AG09309 (cell line): ENCODE measurements around the gene RNF212.

ENCODE experiments used
- DNase-seq: peaks from one replicate; pipeline ENCODE4 v3.0.0-alpha.2; 2010; ENCODE audit warnings: low read depth
- H3K4me3 ChIP-seq: 2 replicates; pipeline ENCODE4 v1.5.1; 2011; ENCODE audit warnings: mild to moderate bottlenecking, low read depth, low read length, moderate library complexity; ENCODE audit not compliant: control insufficient read depth
- TF ChIP-seq, protein P1 (sequence below): IDR thresholded peaks from 2 replicates; pipeline ENCODE4 v1.5.1; 2011; ENCODE audit warnings: mild to moderate bottlenecking, low read depth, low read length, inconsistent platforms; ENCODE audit not compliant: insufficient read depth, control insufficient read depth; ENCODE audit errors: missing control alignments

Gene RNF212

DNA sequence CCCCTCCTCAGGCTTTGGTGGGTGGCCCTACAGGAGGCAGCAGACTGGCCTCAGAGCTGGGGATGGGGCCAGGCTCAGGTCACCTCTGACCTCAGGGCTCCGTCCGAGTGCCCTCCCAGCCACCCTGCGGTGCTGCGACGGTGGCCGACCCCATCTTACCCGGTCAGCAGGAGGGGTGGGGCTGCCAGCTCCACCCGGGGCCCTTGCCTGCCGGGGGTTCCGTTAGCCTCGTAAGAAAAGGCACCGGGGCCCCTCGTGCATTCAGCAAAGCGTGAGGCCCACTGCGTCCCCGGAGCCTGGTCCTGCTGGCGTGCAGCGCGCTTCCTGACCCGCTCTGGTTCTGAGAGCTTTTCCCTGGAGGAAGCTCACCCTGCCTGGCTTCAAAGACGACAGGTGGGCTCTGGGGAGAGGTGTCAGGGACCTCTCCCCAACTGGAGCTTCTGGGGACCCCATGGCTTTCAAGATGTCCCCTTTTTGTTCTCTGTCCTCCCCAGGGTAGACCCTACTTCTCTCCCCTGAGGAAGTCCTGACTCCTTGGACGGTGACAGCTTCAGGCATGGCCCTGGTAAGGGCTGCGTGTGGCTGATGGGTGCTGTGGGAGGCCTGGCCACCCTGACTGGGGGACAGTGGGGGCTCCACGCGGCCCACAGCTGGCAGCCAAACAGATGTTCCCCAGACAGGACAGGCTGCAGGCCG lies 86.0 kb downstream of the RNF212 start:
- TF ChIP-seq, protein P1, sequence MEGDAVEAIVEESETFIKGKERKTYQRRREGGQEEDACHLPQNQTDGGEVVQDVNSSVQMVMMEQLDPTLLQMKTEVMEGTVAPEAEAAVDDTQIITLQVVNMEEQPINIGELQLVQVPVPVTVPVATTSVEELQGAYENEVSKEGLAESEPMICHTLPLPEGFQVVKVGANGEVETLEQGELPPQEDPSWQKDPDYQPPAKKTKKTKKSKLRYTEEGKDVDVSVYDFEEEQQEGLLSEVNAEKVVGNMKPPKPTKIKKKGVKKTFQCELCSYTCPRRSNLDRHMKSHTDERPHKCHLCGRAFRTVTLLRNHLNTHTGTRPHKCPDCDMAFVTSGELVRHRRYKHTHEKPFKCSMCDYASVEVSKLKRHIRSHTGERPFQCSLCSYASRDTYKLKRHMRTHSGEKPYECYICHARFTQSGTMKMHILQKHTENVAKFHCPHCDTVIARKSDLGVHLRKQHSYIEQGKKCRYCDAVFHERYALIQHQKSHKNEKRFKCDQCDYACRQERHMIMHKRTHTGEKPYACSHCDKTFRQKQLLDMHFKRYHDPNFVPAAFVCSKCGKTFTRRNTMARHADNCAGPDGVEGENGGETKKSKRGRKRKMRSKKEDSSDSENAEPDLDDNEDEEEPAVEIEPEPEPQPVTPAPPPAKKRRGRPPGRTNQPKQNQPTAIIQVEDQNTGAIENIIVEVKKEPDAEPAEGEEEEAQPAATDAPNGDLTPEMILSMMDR, result no peak
- DNase-seq, result no peak
- H3K4me3 ChIP-seq, result no peak overlapping the region

DNA sequence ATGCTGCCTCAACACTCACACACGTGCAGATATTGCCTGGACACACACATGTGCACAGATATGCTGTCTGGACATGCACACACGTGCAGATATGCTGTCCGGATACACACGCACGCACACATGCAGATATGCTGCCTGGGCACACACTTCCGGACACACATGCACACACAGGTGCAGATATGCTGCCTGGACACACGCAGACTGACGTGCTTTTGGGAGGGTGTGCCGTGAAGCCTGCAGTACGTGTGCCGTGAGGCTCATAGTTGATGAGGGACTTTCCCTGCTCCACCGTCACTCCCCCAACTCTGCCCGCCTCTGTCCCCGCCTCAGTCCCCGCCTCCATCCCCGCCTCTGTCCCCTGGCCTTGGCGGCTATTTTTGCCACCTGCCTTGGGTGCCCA lies 87.2 kb downstream of the RNF212 start:
- H3K4me3 ChIP-seq, result no peak overlapping the region
- TF ChIP-seq, protein P1, result no peak
- no peak for DNase-seq

DNA sequence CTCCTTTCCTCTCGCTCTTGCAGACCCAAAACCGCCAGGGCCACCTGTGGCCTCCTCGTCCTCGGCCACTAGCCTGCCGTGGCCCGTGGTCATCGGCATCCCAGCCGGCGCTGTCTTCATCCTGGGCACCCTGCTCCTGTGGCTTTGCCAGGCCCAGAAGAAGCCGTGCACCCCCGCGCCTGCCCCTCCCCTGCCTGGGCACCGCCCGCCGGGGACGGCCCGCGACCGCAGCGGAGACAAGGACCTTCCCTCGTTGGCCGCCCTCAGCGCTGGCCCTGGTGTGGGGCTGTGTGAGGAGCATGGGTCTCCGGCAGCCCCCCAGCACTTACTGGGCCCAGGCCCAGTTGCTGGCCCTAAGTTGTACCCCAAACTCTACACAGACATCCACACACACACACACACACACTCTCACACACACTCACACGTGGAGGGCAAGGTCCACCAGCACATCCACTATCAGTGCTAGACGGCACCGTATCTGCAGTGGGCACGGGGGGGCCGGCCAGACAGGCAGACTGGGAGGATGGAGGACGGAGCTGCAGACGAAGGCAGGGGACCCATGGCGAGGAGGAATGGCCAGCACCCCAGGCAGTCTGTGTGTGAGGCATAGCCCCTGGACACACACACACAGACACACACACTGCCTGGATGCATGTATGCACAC lies 88.3 kb downstream of the RNF212 start:
- TF ChIP-seq, protein P1, result no peak
- no peak for DNase-seq
- no peak overlapping the region for H3K4me3 ChIP-seq

DNA sequence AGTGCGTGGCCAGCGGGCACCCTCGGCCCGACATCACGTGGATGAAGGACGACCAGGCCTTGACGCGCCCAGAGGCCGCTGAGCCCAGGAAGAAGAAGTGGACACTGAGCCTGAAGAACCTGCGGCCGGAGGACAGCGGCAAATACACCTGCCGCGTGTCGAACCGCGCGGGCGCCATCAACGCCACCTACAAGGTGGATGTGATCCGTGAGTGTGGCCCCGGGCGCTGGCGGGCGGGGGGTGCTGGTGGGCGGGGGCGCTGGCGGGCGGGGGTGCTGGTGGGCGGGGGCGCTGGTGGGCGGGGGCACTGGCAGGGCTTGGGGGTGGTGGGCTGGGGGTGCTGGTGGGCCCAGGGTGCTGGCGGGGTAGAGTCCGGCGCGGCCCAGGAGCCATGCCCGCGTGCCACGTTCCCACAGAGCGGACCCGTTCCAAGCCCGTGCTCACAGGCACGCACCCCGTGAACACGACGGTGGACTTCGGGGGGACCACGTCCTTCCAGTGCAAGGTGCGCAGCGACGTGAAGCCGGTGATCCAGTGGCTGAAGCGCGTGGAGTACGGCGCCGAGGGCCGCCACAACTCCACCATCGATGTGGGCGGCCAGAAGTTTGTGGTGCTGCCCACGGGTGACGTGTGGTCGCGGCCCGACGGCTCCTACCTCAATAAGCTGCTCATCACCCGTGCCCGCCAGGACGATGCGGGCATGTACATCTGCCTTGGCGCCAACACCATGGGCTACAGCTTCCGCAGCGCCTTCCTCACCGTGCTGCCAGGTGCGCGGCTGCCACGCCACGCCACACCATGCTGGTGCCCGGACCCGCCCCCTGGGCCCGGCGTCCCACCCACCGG lies 89.2 kb downstream of the RNF212 start:
- H3K4me3 ChIP-seq, result no peak overlapping the region
- TF ChIP-seq, protein P1, result no peak
- DNase-seq, result no peak

DNA sequence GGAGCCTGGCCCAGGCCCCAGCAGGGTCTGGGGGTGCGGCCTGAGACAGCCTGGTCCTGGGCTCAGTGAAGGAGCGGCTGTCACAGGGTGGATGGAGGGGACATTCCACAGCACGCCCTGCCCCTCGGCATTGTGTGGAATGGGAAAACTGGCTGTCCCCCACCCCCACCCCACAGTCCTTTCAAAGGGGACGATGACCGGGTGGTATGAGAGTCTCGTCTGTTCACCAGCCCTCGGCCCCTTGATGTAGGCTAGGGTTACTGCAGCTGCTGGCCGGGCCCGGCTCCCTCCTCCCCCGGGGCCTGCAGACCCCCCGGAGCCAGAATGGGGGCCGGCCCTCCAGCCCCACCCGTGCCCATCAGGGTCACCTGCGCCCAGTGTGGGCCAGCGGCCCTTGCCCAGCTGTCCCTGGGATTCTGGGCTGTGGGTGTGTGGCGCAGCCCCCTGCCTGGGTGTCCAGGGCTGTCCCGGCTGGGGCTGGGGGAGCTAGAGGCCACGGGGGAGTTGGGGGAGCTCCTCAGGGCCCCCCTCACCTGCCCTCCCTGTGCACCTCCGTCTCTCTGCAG lies 90.2 kb downstream of the RNF212 start:
- TF ChIP-seq, protein P1, result no peak
- no peak for DNase-seq
- no peak overlapping the region for H3K4me3 ChIP-seq

DNA sequence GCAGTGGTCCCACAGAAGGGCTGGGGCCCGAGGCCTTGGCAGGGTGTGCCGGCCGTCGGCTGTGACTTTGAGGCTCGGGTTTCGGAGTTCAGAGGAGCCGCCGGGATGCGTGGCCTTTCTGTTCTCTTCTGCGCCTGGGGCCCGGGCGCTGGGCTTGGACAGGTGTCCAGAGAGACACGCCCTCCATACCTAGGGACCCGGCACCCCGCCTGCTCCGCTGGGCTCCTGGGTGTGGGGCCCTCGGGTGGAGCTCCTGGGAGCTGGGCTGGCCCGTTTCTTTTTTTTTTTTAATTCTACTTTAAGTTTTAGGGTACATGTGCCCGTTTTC lies 90.7 kb downstream of the RNF212 start:
- DNase-seq, result no peak
- TF ChIP-seq, protein P1, result no peak
- H3K4me3 ChIP-seq, result no peak overlapping the region
